Heart left ventricle (tissue), 16 donors: Measurements from ENCODE around the gene CENPP. TPM values are rescaled to one million over a fixed set of nuclear protein-coding genes. Genes with fewer than 3 reads are reported as not detected.

Source experiments
- ATAC-seq, 4 donors: fragments of 200-7000 bp; cut with Tn5 transposase; one replicate each; pipeline ENCODE4 v1.9.1; 2020 to 2022; ENCODE audit warnings: moderate library complexity in 4 of 4, mild to moderate bottlenecking in 3 of 4, moderate number of reproducible peaks in 1 of 4
- DNase-seq, 5 donors: peaks; one replicate each; pipeline ENCODE4 v3.0.0-alpha.2; 2020
- H3K27ac ChIP-seq, 12 donors: fragments of 200-600 bp; sonication (generic) in 4 of 12; one replicate each; pipeline versions ENCODE4 v1.5.0 to v1.8.0; 2016 to 2022; ENCODE audit warnings: mild to moderate bottlenecking in 2 of 12
- H3K27me3 ChIP-seq, 9 donors: fragments of 200-600 bp; sonication (generic) in 2 of 9; one replicate each; pipeline versions ENCODE4 v1.5.1 to v1.8.0; 2016 to 2022; ENCODE audit warnings: mild to moderate bottlenecking in 3 of 9
- H3K36me3 ChIP-seq, 9 donors: fragments of 200-600 bp; sonication (generic) in 2 of 9; one replicate each; pipeline versions ENCODE4 v1.5.0 to v1.8.0; 2018 to 2022; ENCODE audit warnings: mild to moderate bottlenecking in 2 of 9
- H3K4me1 ChIP-seq, 12 donors: fragments of 200-600 bp; sonication (generic) in 4 of 12; one replicate each; pipeline versions ENCODE4 v1.5.0 to v1.8.0; 2016 to 2022; ENCODE audit warnings: mild to moderate bottlenecking in 3 of 12
- H3K4me3 ChIP-seq, 12 donors: fragments of 200-600 bp; sonication (generic) in 4 of 12; one replicate each; pipeline versions ENCODE4 v1.5.0 to v1.8.0; 2017 to 2022; ENCODE audit warnings: mild to moderate bottlenecking in 9 of 12, moderate library complexity in 4 of 12
- H3K9me3 ChIP-seq, 12 donors: fragments of 200-600 bp; sonication (generic) in 4 of 12; one replicate each; pipeline versions ENCODE4 v1.5.0 to v1.8.0; 2016 to 2022; ENCODE audit warnings: mild to moderate bottlenecking in 1 of 12
- POLR2A ChIP-seq, 2 donors: fragments of 450-650 bp; IDR thresholded peaks; one replicate each; pipeline ENCODE4 v1.6.1; 2017; ENCODE audit warnings: antibody characterized with exemption in 2 of 2, mild to moderate bottlenecking in 2 of 2, moderate library complexity in 2 of 2
- WGBS, 4 donors: extraction: QIAGEN DNeasy Blood & Tissue Kit in 2 of 4; methylation state at CpG; one replicate each; pipeline versions ENCODE4 v1.1.5 to v1.1.7; 2013 to 2018; 5-methylcytosine and 5-hydroxymethylcytosine counted together
- intact Hi-C, 10 donors: fragments of 100-400 bp; cut with DNase I; formaldehyde crosslinking; loops; one replicate each; pipeline versions ENCODE4 v1.11.1 to v1.14.2; 2022
- polyA plus RNA-seq, 2 donors: library from polyadenylated mRNA; stranded (reverse); fragments of 200-250 nt; gene quantifications; one replicate each; pipeline ENCODE4 v1.2.3, GENCODE V29; 2013
- total RNA-seq, 9 donors: library from RNA; depleted of rRNA in 2 of 9; stranded (reverse); fragments of >200 nt in 2 of 9; fragmentation: NEBNext Ultra II Directional in 3 of 9; extraction: Animal tissue kit (Norgen Biotek cat#: 25700) in 3 of 9; gene quantifications; one replicate each; pipeline versions ENCODE4 v1.1.0 to v1.2.4, GENCODE V29; 2016 to 2023
- TF ChIP-seq, protein P1 (sequence below), 12 donors: fragments of 200-600 bp; sonication (generic) in 4 of 12; IDR thresholded peaks; one replicate each; pipeline versions ENCODE4 v1.5.0 to v1.8.0; 2018 to 2022; ENCODE audit warnings: antibody characterized with exemption in 12 of 12, mild to moderate bottlenecking in 5 of 12
- donor health status: ischemic (EF 13 %, LVEDD 7.1; RV severe dilation, severe dysfunction).
- donor health status: healthy with polysubstance abuse.
- donor health status: DM: no; HTN: yes; CAD: no.
- donor health status: DM: no; HTN: no; CAD: no.
- donor health status: ischemic (EF 25% LVEDD 6.9; RV normal size, moderate dysfunction).
- donor health status: ischemic (EF 25% LVEDD 5.7; RV mildly dilated, moderate dysfunction).
- donor health status: healthy.
- donor health status: DM: yes; HTN: yes; CAD: no.
- donor health status: ischemic (EF 35%, LVEDD 5.7; RV mildly dilated, moderate dysfunction).
- donor health status: nonischemic (EF 11% LVEDD 7.7; RV severe dilation, severe dysfunction).
- donor health status: DM: yes; HTN: yes; CAD: no.
- donor health status: PGD.
- donor health status: ischemic (EF 29% LVEDD 5.4; RV normal size, mild dysfunction).
- donor health status: nonischemic (EF 23%, LVEDD 6.1; RV moderate dilation, normal function).

Gene CENPP
- total and polyA plus RNA-seq, 11 donors, result 1.1 to 5.8 (median 2.4) TPM

DNA sequence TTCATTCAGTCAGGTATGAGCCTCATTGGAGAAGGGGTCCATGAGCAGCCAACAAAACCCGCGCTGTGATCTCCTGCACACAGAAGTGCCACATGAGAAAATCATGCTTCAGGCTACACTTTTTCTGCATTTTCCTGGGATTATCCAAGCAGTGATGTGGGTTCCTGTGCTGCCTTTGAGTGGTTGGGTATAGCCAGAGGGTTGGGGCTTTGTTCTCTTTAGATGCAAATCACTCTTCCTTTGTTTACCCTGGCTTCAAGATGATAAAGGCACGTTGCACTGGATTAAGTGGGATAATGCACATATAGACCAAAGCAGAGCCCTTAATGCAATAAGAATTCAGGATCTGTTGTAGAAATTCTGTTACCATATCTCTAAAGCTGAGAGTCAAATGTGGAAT is 191.3 kb downstream of the CENPP start:
- peaks cover 0 to 15% (median 5%) of the 10 kb centered on the region in 12 donors for H3K4me1 ChIP-seq
- WGBS, 4 donors, result 83 to 85% (median 84%) methylated on average over 3 of the region's 3 CpGs
- no peaks in the 10 kb centered on the region for H3K9me3 ChIP-seq
- intact Hi-C loops, result loop anchor here in 1 of 10 donors (10.0 kb wide), 1 partner anchor 78 kb away; no protein-coding TSS in a partner anchor
- ATAC-seq (no peak), DNase-seq (no peak)
- no peak for TF ChIP-seq POLR2A (IDR thresholded peaks at IDR 0.05)
- TF ChIP-seq, protein P1, sequence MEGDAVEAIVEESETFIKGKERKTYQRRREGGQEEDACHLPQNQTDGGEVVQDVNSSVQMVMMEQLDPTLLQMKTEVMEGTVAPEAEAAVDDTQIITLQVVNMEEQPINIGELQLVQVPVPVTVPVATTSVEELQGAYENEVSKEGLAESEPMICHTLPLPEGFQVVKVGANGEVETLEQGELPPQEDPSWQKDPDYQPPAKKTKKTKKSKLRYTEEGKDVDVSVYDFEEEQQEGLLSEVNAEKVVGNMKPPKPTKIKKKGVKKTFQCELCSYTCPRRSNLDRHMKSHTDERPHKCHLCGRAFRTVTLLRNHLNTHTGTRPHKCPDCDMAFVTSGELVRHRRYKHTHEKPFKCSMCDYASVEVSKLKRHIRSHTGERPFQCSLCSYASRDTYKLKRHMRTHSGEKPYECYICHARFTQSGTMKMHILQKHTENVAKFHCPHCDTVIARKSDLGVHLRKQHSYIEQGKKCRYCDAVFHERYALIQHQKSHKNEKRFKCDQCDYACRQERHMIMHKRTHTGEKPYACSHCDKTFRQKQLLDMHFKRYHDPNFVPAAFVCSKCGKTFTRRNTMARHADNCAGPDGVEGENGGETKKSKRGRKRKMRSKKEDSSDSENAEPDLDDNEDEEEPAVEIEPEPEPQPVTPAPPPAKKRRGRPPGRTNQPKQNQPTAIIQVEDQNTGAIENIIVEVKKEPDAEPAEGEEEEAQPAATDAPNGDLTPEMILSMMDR (IDR thresholded peaks at IDR 0.05), result no peak
- H3K27ac ChIP-seq, result no peak overlapping the region
- H3K36me3 ChIP-seq, result peaks cover 0 to 58% (median 4%) of the 10 kb centered on the region in 9 donors
- no peaks in the 10 kb centered on the region for H3K27me3 ChIP-seq
- H3K4me3 ChIP-seq, result no peak overlapping the region

DNA sequence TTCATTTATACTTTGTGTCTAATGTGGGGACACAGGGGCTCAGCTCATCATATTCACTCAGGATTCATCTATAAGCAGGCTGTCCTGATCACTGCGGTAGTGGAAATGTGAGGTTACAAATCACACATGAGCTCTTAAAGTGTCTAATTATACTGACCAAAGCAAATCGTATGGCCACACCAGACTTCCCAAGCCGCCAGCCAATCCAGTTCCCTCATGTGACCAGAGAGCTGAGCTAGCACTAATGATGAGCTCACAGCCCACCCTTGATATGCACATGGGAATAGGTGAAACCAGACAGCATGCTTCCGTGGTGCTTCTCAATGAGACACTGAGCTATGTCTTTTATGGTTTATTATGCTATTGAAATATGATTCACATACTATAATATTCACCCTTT is 192.4 kb downstream of the CENPP start:
- H3K36me3 ChIP-seq, result peaks cover 0 to 56% (median 4%) of the 10 kb centered on the region in 9 donors
- no peak overlapping the region for H3K4me3 ChIP-seq
- intact Hi-C loops, result loop anchor here in 1 of 10 donors (10.0 kb wide), 1 partner anchor 77 kb away; no protein-coding TSS in a partner anchor
- ATAC-seq (no peak), DNase-seq (no peak)
- no peaks in the 10 kb centered on the region for H3K27me3 ChIP-seq
- WGBS, 4 donors, result 89 to 95% (median 92%) methylated on average over 4 of the region's 4 CpGs
- TF ChIP-seq, protein P1 (IDR thresholded peaks at IDR 0.05), result no peak
- TF ChIP-seq POLR2A (IDR thresholded peaks at IDR 0.05), result no peak
- peaks cover 0 to 7% (median 1%) of the 10 kb centered on the region in 12 donors for H3K4me1 ChIP-seq
- no peak overlapping the region for H3K27ac ChIP-seq
- H3K9me3 ChIP-seq, result no peaks in the 10 kb centered on the region

DNA sequence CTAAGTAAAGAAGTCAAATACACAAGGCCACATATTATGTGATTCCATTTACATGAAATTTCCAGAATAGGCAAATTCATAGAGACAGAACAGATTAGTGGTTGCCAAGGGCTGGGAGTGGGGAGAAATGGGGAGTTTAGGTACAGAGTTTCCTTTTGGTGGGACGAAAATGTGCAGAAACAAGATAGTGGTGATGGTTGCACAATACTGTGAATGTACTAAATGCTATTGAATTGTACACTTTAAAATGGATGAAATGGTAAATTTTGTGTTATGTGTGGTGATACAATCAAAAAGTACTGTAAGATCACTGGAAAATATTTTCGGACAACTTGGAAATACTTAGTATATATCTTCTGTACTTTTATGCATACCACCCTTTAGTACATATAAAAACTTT is 195.1 kb downstream of the CENPP start:
- Histone ChIP-seq H3K4me3 (no peak overlapping the region), H3K9me3 (no peaks in the 10 kb centered on the region), H3K4me1 (peaks cover 0 to 7% (median 0%) of the 10 kb centered on the region in 12 donors), H3K27ac (no peak overlapping the region), H3K27me3 (no peaks in the 10 kb centered on the region), H3K36me3 (peaks cover 0 to 39% (median 4%) of the 10 kb centered on the region in 9 donors)
- intact Hi-C loops, result loop anchor here in 1 of 10 donors (10.0 kb wide), 1 partner anchor 76 kb away; no protein-coding TSS in a partner anchor
- DNase-seq (no peak), ATAC-seq (no peak)
- 93 to 98% (median 95%) methylated on average over 2 of the region's 2 CpGs for WGBS, 4 donors
- TF ChIP-seq, protein P1 (IDR thresholded peaks at IDR 0.05), result no peak
- TF ChIP-seq POLR2A (IDR thresholded peaks at IDR 0.05), result no peak

DNA sequence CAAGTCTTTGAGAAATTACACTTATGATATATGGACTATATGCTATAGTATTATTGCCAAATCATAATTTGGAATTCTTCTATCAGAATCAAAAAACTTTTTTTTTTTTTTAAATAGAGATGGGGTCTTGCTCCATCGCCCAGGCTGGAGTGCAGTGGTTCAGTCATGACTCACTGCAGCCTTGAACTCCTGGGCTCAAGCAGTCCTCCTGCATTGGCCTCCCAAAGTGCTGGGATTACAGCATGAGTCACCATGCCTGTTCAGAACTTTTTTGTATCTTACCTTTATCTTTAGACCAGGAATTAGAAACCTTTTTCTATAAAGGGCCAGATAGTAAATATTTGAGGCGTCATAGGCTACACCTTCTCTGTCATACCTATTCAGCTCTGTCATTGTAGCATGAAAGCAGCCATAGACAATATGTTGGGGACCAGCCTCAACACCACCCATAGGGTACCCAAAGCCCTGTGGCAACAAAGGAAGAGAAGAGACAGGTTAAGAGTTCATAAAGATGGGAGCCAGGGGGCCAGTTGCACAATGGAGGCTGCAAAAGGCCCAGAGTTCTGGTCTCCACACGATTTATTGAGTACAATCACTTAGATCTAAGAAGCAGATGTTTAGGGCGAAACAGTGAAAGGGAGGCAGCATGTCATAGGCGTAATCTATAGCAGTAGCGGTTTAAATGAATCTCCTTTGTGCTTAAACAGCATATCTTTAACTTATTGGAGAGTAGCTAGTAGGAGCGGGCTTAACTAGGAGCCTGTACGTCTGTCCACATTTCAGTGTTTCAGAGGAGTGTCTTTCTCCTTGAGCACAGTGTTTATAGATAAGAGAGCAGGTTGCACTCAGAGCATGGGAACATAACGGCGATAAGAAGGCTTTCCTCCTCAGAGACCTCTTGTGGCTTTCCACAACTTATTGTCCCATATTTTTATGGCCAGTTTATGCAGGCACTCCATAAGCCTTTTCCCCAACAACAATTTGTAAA is 197.5 kb downstream of the CENPP start:
- Histone ChIP-seq H3K27ac (no peak overlapping the region), H3K9me3 (no peaks in the 10 kb centered on the region), H3K4me1 (peaks cover 0 to 14% (median 0%) of the 10 kb centered on the region in 12 donors), H3K27me3 (no peaks in the 10 kb centered on the region), H3K36me3 (peaks cover 0 to 15% (median 3%) of the 10 kb centered on the region in 9 donors), H3K4me3 (no peak overlapping the region)
- 64 to 71% (median 68%) methylated on average over 10 of the region's 10 CpGs for WGBS, 4 donors
- TF ChIP-seq POLR2A (IDR thresholded peaks at IDR 0.05), result no peak
- TF ChIP-seq, protein P1 (IDR thresholded peaks at IDR 0.05), result no peak
- ATAC-seq (no peak), DNase-seq (no peak)
- intact Hi-C loops, result loop anchor here in 1 of 10 donors (10.0 kb wide), 1 partner anchor 78 kb away; no protein-coding TSS in a partner anchor
